GM12891 (cell line): Measurements from ENCODE around the gene RAMP1.
"Not testable (repeated sequence)": the region's sequence is repeated elsewhere in the genome, so short reads cannot be mapped to it uniquely, and the experiment has no call there.

ENCODE experiments used
- DNase-seq: peaks from one replicate; pipeline ENCODE4 v3.0.0; 2011; ENCODE audit warnings: low spot score; ENCODE audit not compliant: insufficient read length
- FAIRE-seq: peaks from 2 replicates; lab custom pipeline; 2011; peaks lifted over from hg19 to GRCh38; lab: Jason Lieb, UNC
- PAX5 ChIP-seq: IDR thresholded peaks from 2 replicates; pipeline ENCODE4 v1.6.1; 2011; ENCODE audit warnings: low read length, moderate library complexity, mild to moderate bottlenecking; ENCODE audit not compliant: insufficient read depth, severe bottlenecking
- POLR2A ChIP-seq: IDR thresholded peaks from 2 replicates; pipeline ENCODE4 v1.6.1; 2011; ENCODE audit warnings: low read depth, low read length, control low read depth
- POLR2AphosphoS5 ChIP-seq: IDR thresholded peaks from 2 replicates; pipeline ENCODE4 v1.6.1; 2011; ENCODE audit warnings: low read depth, low read length, control low read depth
- POU2F2 ChIP-seq: IDR thresholded peaks from 2 replicates; pipeline ENCODE4 v1.6.1; 2011; ENCODE audit warnings: low read depth, mild to moderate bottlenecking, control low read depth, low read length, moderate library complexity
- SPI1 ChIP-seq: IDR thresholded peaks from 2 replicates; pipeline ENCODE4 v1.6.1; 2011; ENCODE audit warnings: low read depth, low read length, control low read depth
- TAF1 ChIP-seq: IDR thresholded peaks from 2 replicates; pipeline ENCODE4 v1.6.1; 2011; ENCODE audit warnings: low read depth, low read length, control low read depth

RAMP1 gene

GRCh38 chr2:237942513-237942899, 83.1 kb downstream of the RAMP1 start:
- TF ChIP-seq TAF1 (no peak), PAX5 (no peak), POU2F2 (no peak), POLR2A (no peak), POLR2AphosphoS5 (no peak), SPI1 (no peak)
- no peak for FAIRE-seq

GRCh38 chr2:237943395-237944094, 84.1 kb downstream of the RAMP1 start:
- DNase-seq (no peak), FAIRE-seq (no peak)
- TF ChIP-seq PAX5 = no peak
- no peak for TF ChIP-seq POU2F2
- no peak for TF ChIP-seq TAF1
- TF ChIP-seq POLR2A = no peak
- no peak for TF ChIP-seq POLR2AphosphoS5
- no peak for TF ChIP-seq SPI1

More at GRCh38 chr2:237942513-237942899, 83.1 kb downstream of the RAMP1 start:
- no peak for DNase-seq

- DNase-seq = no peak
- no peak for FAIRE-seq
- no peak for TF ChIP-seq TAF1
- no peak for TF ChIP-seq PAX5
- TF ChIP-seq POU2F2 = no peak
- no peak for TF ChIP-seq POLR2AphosphoS5
- no peak for TF ChIP-seq SPI1
- TF ChIP-seq POLR2A = no peak
These were observed 84.9 kb downstream of the RAMP1 start for GRCh38 chr2:237944302-237944701.

GRCh38 chr2:237946423-237946822, 87.0 kb downstream of the RAMP1 start:
- FAIRE-seq = no peak
- no peak for DNase-seq
- TF ChIP-seq TAF1 (no peak), POLR2A (no peak), PAX5 (no peak), SPI1 (no peak), POU2F2 (no peak), POLR2AphosphoS5 (no peak)

- not testable (repeated sequence) for FAIRE-seq, DNase-seq
These were observed 91.9 kb downstream of the RAMP1 start for GRCh38 chr2:237951354-237951753.

GRCh38 chr2:237951878-237952277, 92.5 kb downstream of the RAMP1 start:
- TF ChIP-seq PAX5 = no peak
- TF ChIP-seq POLR2AphosphoS5 = no peak
- TF ChIP-seq SPI1 = no peak
- no peak for TF ChIP-seq POLR2A
- TF ChIP-seq POU2F2 = no peak
- TF ChIP-seq TAF1 = no peak
- FAIRE-seq = no peak
- DNase-seq = no peak

- no peak for FAIRE-seq
- DNase-seq = no peak
- TF ChIP-seq TAF1 = no peak
- TF ChIP-seq POLR2AphosphoS5 = no peak
- no peak for TF ChIP-seq POLR2A
- no peak for TF ChIP-seq PAX5
These were observed 93.4 kb downstream of the RAMP1 start for GRCh38 chr2:237952851-237953250.

GRCh38 chr2:237955640-237956401, 96.4 kb downstream of the RAMP1 start:
- TF ChIP-seq PAX5 (no peak), POLR2AphosphoS5 (no peak), TAF1 (no peak), POLR2A (no peak), POU2F2 (no peak)
- DNase-seq (no peak), FAIRE-seq (no peak)

- FAIRE-seq = no peak
- TF ChIP-seq POLR2A (no peak), PAX5 (no peak), POLR2AphosphoS5 (no peak), SPI1 (no peak), POU2F2 (no peak), TAF1 (no peak)
- DNase-seq = no peak
These were observed 96.9 kb downstream of the RAMP1 start for GRCh38 chr2:237956402-237956736.

- TF ChIP-seq PAX5 = no peak
- no peak for TF ChIP-seq POLR2A
- no peak for TF ChIP-seq POU2F2
- TF ChIP-seq TAF1 = no peak
- no peak for TF ChIP-seq SPI1
- DNase-seq (no peak), FAIRE-seq (no peak)
These were observed 102.2 kb downstream of the RAMP1 start for GRCh38 chr2:237961637-237962036.
